H9 (cell line): Measurements from ENCODE around the gene SCAF8. TPM values are rescaled to one million over a fixed set of nuclear protein-coding genes. Genes with fewer than 3 reads are reported as not detected.

Source experiments
- DNase-seq: peaks from one replicate; pipeline ENCODE4 v3.0.0-alpha.2; 2017
- H2AFZ ChIP-seq: one replicate; pipeline ENCODE4 v1.6.1; 2013; ENCODE audit warnings: mild to moderate bottlenecking, low read length, control low read depth, moderate library complexity
- H2AK5ac ChIP-seq: 2 replicates; pipeline ENCODE4 v1.6.1; 2013; ENCODE audit warnings: low read length, control low read depth, mixed read lengths; ENCODE audit not compliant: insufficient read length
- H2BK120ac ChIP-seq: one replicate; pipeline ENCODE4 v1.6.1; 2013; ENCODE audit warnings: low read depth, mild to moderate bottlenecking, low read length, control low read depth, inconsistent platforms; ENCODE audit not compliant: poor library complexity, severe bottlenecking
- H2BK12ac ChIP-seq: 2 replicates; pipeline ENCODE4 v1.6.1; 2013; ENCODE audit warnings: low read length, control low read depth, mixed read lengths, low read depth; ENCODE audit not compliant: insufficient read length
- H2BK15ac ChIP-seq: 2 replicates; pipeline ENCODE4 v1.6.1; 2013; ENCODE audit warnings: low read depth, low read length, control low read depth
- H2BK20ac ChIP-seq: one replicate; pipeline ENCODE4 v1.6.1; 2013; ENCODE audit warnings: low read depth, mild to moderate bottlenecking, low read length, control low read depth, inconsistent platforms; ENCODE audit not compliant: poor library complexity, severe bottlenecking
- H2BK5ac ChIP-seq: 2 replicates; pipeline ENCODE4 v1.6.1; 2013; ENCODE audit warnings: low read length, control low read depth, mixed read lengths; ENCODE audit not compliant: insufficient read length
- H3K14ac ChIP-seq: 2 replicates; pipeline ENCODE4 v1.6.1; 2013; ENCODE audit warnings: low read length, control low read depth; ENCODE audit not compliant: insufficient read depth
- H3K18ac ChIP-seq: 2 replicates; pipeline ENCODE4 v1.6.1; 2013; ENCODE audit warnings: low read depth, mild to moderate bottlenecking, mixed read lengths, low read length, control low read depth; ENCODE audit not compliant: insufficient read length
- H3K23ac ChIP-seq: 2 replicates; pipeline ENCODE4 v1.6.1; 2013; ENCODE audit warnings: low read length, control low read depth, mixed read lengths, low read depth; ENCODE audit not compliant: insufficient read length
- H3K23me2 ChIP-seq: 2 replicates; pipeline ENCODE4 v1.6.1; 2013; ENCODE audit warnings: low read depth, mild to moderate bottlenecking, mixed read lengths, low read length, control low read depth; ENCODE audit not compliant: insufficient read length, poor library complexity, severe bottlenecking
- H3K27ac ChIP-seq: 2 replicates; pipeline ENCODE4 v1.5.1; 2013; ENCODE audit warnings: low read length, control low read depth, mixed read lengths, low read depth; ENCODE audit not compliant: insufficient read length
- H3K27me3 ChIP-seq: 2 replicates; pipeline ENCODE4 v1.6.1; 2013; ENCODE audit warnings: low read length, control low read depth, inconsistent platforms; ENCODE audit not compliant: insufficient read depth
- H3K4ac ChIP-seq: 2 replicates; pipeline ENCODE4 v1.6.1; 2013; ENCODE audit warnings: low read depth, mild to moderate bottlenecking, control low read depth, inconsistent platforms, low read length, moderate library complexity
- H3K4me1 ChIP-seq: 2 replicates; pipeline ENCODE4 v1.6.1; 2013; ENCODE audit warnings: low read length, control low read depth, inconsistent platforms; ENCODE audit not compliant: insufficient read depth
- H3K4me2 ChIP-seq: 2 replicates; pipeline ENCODE4 v1.6.1; 2013; ENCODE audit warnings: low read length, control low read depth, mixed read lengths; ENCODE audit not compliant: insufficient read length, insufficient read depth
- H3K56ac ChIP-seq: 2 replicates; pipeline ENCODE4 v1.6.1; 2013; ENCODE audit warnings: low read depth, mild to moderate bottlenecking, mixed read lengths, low read length, control low read depth; ENCODE audit not compliant: insufficient read length
- H3K79me1 ChIP-seq: 2 replicates; pipeline ENCODE4 v1.6.1; 2013; ENCODE audit warnings: low read depth, mild to moderate bottlenecking, moderate library complexity, low read length, control low read depth, inconsistent platforms; ENCODE audit not compliant: insufficient read depth, poor library complexity, severe bottlenecking
- H3K79me2 ChIP-seq: 2 replicates; pipeline ENCODE4 v1.6.1; 2013; ENCODE audit warnings: low read length, control low read depth, inconsistent platforms; ENCODE audit not compliant: insufficient read depth
- H3K9ac ChIP-seq: 2 replicates; pipeline ENCODE4 v1.6.1; 2013; ENCODE audit warnings: low read length, control low read depth, mixed read lengths; ENCODE audit not compliant: insufficient read length; ENCODE audit errors: extremely low read depth
- H3K9me3 ChIP-seq: one replicate; pipeline ENCODE4 v1.6.1; 2013; ENCODE audit warnings: low read depth, low read length, inconsistent platforms; ENCODE audit not compliant: control insufficient read depth
- H3T11ph ChIP-seq: one replicate; pipeline ENCODE4 v1.6.1; 2013; ENCODE audit warnings: mild to moderate bottlenecking, low read length, control low read depth, inconsistent platforms
- H4K20me1 ChIP-seq: one replicate; pipeline ENCODE4 v1.6.1; 2013; ENCODE audit not compliant: control insufficient read depth, insufficient read length, insufficient read depth
- H4K5ac ChIP-seq: 2 replicates; pipeline ENCODE4 v1.6.1; 2013; ENCODE audit warnings: low read depth, mild to moderate bottlenecking, mixed read lengths, low read length, control low read depth; ENCODE audit not compliant: insufficient read length
- H4K8ac ChIP-seq: replicated peaks from 2 replicates; pipeline ENCODE4 v1.6.1; 2013; ENCODE audit warnings: low read length, control low read depth, mixed read lengths, low read depth; ENCODE audit not compliant: insufficient read length
- H4K91ac ChIP-seq: 2 replicates; pipeline ENCODE4 v1.6.1; 2013; ENCODE audit warnings: low read depth, mild to moderate bottlenecking, moderate library complexity, mixed read lengths, low read length, control low read depth; ENCODE audit not compliant: insufficient read length
- H3K27ac Mint-ChIP-seq, 3 experiments: 2 replicates in 2 of 3; 3 replicates in 1 of 3; pipeline ENCODE4 v1.8.0; 2020 to 2021; ENCODE audit warnings: mixed read lengths in 3 of 3, mild to moderate bottlenecking in 1 of 3, moderate library complexity in 1 of 3
- H3K27me3 Mint-ChIP-seq: 2 replicates; pipeline ENCODE4 v1.8.0; 2021; ENCODE audit warnings: low read depth, mild to moderate bottlenecking, moderate library complexity, mixed read lengths
- H3K36me3 Mint-ChIP-seq, 3 experiments: 2 replicates in 2 of 3; 3 replicates in 1 of 3; pipeline ENCODE4 v1.8.0; 2020 to 2021; ENCODE audit warnings: low read depth in 3 of 3, mixed read lengths in 3 of 3; ENCODE audit not compliant: insufficient read depth in 1 of 3
- H3K4me1 Mint-ChIP-seq, 2 experiments: 2 replicates each; pipeline ENCODE4 v1.8.0; 2020; ENCODE audit warnings: mixed read lengths in 2 of 2
- H3K4me3 Mint-ChIP-seq, 2 experiments: 2 replicates in 1 of 2; 3 replicates in 1 of 2; pipeline ENCODE4 v1.8.0; 2020 to 2021; ENCODE audit warnings: mild to moderate bottlenecking in 2 of 2, mixed read lengths in 2 of 2, moderate library complexity in 1 of 2
- H3K9me3 Mint-ChIP-seq, 2 experiments: 2 replicates in 1 of 2; 3 replicates in 1 of 2; pipeline ENCODE4 v1.8.0; 2020; ENCODE audit warnings: mild to moderate bottlenecking in 2 of 2, mixed read lengths in 2 of 2, moderate library complexity in 1 of 2
- WGBS: extraction: QIAGEN DNeasy Blood & Tissue Kit; methylation state at CpG from one replicate; pipeline ENCODE4 v1.1.7; 2013; ENCODE audit warnings: missing lambda C conversion rate, low lambda C conversion rate, mixed read lengths; ENCODE audit not compliant: insufficient read length; ENCODE audit errors: extremely low coverage; 5-methylcytosine and 5-hydroxymethylcytosine counted together
- total RNA-seq: library from RNA; stranded (reverse); gene quantifications from 2 replicates; pipeline ENCODE4 v1.2.1, GENCODE V29; 2021
- TF ChIP-seq, protein P1 (sequence below): fragments of 200-600 bp; sonication (generic); conservative IDR thresholded peaks from 3 replicates; pipeline ENCODE4 v1.8.0; 2021; ENCODE audit warnings: antibody characterized with exemption, mild to moderate bottlenecking

SCAF8 gene
- total RNA-seq, 1 experiment from 2014 or later, result 78.5 TPM

DNA sequence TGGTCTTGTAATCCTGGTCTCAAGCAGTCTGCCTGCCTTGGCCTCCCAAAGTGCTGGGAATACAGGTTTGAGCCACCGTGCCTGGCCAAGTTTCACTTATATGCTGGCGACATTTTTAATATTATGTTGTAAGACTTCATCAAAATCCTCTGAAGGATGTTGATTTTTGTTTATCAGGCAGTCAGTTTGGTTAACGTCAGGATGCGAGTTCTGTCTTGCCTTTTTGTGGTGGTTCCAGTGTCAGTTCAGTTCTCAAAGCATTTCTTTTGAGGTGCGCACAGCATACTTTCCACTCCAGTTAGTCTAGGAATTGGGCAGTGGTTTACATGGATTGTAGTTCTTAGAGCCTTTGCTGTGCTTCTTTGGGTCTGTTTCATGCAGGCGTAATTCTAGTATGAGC lies 24.9 kb downstream of the SCAF8 start:
- WGBS, result no CpG with 5 or more reads among the region's 6 CpGs
- peaks cover 2% of the 10 kb centered on the region for H3K79me1 ChIP-seq
- H3K36me3 Mint-ChIP-seq, result peaks cover 0 to 4% (median 3%) of the 10 kb centered on the region in 3 experiments; a peak in 2 of 7 replicates
- H3K4me1 ChIP-seq, result 0 out of 2 replicates have a peak, but pooled peaks cover 4% of the 10 kb centered on the region
- H3K79me2 ChIP-seq, result peaks cover 62% of the 10 kb centered on the region
- no peak overlapping the region for H2AK5ac ChIP-seq
- H2BK12ac ChIP-seq, result no peak overlapping the region
- no peak overlapping the region for H3K14ac ChIP-seq
- H3K4ac ChIP-seq, result no peak overlapping the region
- no peak overlapping the region for H2BK5ac ChIP-seq
- no peak overlapping the region for H4K8ac ChIP-seq
- no peak overlapping the region for H3K9ac ChIP-seq
- H3K27me3 Mint-ChIP-seq, result no peaks in the 10 kb centered on the region
- H2AFZ ChIP-seq, result no peak overlapping the region
- no peak overlapping the region for H3T11ph ChIP-seq
- TF ChIP-seq, protein P1, sequence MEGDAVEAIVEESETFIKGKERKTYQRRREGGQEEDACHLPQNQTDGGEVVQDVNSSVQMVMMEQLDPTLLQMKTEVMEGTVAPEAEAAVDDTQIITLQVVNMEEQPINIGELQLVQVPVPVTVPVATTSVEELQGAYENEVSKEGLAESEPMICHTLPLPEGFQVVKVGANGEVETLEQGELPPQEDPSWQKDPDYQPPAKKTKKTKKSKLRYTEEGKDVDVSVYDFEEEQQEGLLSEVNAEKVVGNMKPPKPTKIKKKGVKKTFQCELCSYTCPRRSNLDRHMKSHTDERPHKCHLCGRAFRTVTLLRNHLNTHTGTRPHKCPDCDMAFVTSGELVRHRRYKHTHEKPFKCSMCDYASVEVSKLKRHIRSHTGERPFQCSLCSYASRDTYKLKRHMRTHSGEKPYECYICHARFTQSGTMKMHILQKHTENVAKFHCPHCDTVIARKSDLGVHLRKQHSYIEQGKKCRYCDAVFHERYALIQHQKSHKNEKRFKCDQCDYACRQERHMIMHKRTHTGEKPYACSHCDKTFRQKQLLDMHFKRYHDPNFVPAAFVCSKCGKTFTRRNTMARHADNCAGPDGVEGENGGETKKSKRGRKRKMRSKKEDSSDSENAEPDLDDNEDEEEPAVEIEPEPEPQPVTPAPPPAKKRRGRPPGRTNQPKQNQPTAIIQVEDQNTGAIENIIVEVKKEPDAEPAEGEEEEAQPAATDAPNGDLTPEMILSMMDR, result no peak
- no peak overlapping the region for H4K91ac ChIP-seq
- H3K18ac ChIP-seq, result no peak overlapping the region
- H3K27ac Mint-ChIP-seq, result peak overlapping the region; percentile 8 to 22 (median 11); a peak in 3 of 7 replicates
- no peak overlapping the region for H3K27ac ChIP-seq
- no peaks in the 10 kb centered on the region for H3K9me3 ChIP-seq
- no peaks in the 10 kb centered on the region for H3K9me3 Mint-ChIP-seq
- H3K23me2 ChIP-seq, result no peaks in the 10 kb centered on the region
- no peak overlapping the region for H4K5ac ChIP-seq
- H4K20me1 ChIP-seq, result no peaks in the 10 kb centered on the region
- no peak overlapping the region for H2BK20ac ChIP-seq
- DNase-seq, result no peak
- H3K23ac ChIP-seq, result no peak overlapping the region
- no peak overlapping the region for H2BK120ac ChIP-seq
- no peak overlapping the region for H3K56ac ChIP-seq
- H3K4me1 Mint-ChIP-seq, result peaks cover 40% of the 10 kb centered on the region in 2 experiments
- no peak overlapping the region for H3K4me3 Mint-ChIP-seq
- no peaks in the 10 kb centered on the region for H3K27me3 ChIP-seq
- H2BK15ac ChIP-seq, result no peak overlapping the region
- no peak overlapping the region for H3K4me2 ChIP-seq
